IPS-15b (cell line): Measurements from ENCODE around the gene SBK3.
"Not testable (repeated sequence)": the region's sequence is repeated elsewhere in the genome, so short reads cannot be mapped to it uniquely, and the experiment has no call there.

ENCODE experiments used
- H3K27me3 ChIP-seq: one replicate; pipeline ENCODE4 v1.6.1; 2013; ENCODE audit warnings: low read length; ENCODE audit not compliant: control insufficient read depth, insufficient read depth
- H3K36me3 ChIP-seq: one replicate; pipeline ENCODE4 v1.6.1; 2013; ENCODE audit warnings: low read length; ENCODE audit not compliant: control insufficient read depth, insufficient read depth
- H3K4me1 ChIP-seq: one replicate; pipeline ENCODE4 v1.6.1; 2013; ENCODE audit warnings: mild to moderate bottlenecking, low read length; ENCODE audit not compliant: control insufficient read depth, insufficient read depth
- H3K4me3 ChIP-seq: one replicate; pipeline ENCODE4 v1.5.1; 2013; ENCODE audit warnings: low read depth, low read length
- H3K9ac ChIP-seq: one replicate; pipeline ENCODE4 v1.6.1; 2013; ENCODE audit warnings: low read depth, mild to moderate bottlenecking, low read length
- H3K9me3 ChIP-seq: one replicate; pipeline ENCODE4 v1.6.1; 2013; ENCODE audit warnings: mild to moderate bottlenecking, low read length; ENCODE audit not compliant: control insufficient read depth, insufficient read depth

SBK3 gene

DNA sequence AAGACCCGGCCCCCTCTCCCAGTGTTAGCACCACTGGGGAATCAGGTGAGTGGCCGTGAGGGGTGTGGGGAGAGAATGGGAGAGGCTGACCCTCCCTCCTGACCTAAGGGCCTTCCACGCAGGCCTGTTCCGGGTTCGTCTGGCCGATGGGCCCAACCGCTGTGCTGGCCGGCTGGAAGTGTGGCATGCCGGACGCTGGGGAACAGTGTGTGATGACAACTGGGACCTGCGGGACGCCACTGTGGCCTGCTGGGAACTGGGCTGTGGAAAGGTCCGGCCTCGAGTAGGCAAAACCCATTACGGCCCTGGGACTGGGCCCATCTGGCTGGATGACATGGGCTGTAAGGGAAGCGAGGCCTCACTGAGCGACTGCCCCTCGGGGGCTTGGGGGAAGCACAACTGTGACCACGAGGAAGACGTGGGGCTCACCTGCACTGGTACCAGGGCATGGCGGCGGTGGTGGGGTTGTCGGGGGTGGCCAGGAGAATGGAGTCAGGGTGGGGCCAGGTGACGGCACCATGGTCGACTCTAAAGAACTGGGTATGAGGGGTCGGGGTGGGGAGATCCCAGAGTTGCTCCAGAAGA, 44.9 kb downstream of the SBK3 start:
- no peaks in the 10 kb centered on the region for H3K36me3 ChIP-seq
- no peak overlapping the region for H3K9ac ChIP-seq
- peaks cover 4% of the 10 kb centered on the region for H3K9me3 ChIP-seq
- H3K4me3 ChIP-seq = no peak overlapping the region
- H3K4me1 ChIP-seq = peaks cover 2% of the 10 kb centered on the region
- peaks cover 19% of the 10 kb centered on the region for H3K27me3 ChIP-seq

GRCh38 chr19:55498246-55498840, 47.0 kb downstream of the SBK3 start:
- Histone ChIP-seq H3K9ac (no peak overlapping the region), H3K4me1 (peaks cover 2% of the 10 kb centered on the region), H3K36me3 (peaks cover 2% of the 10 kb centered on the region), H3K4me3 (no peak overlapping the region), H3K9me3 (peaks cover 4% of the 10 kb centered on the region), H3K27me3 (peaks cover 12% of the 10 kb centered on the region)

DNA sequence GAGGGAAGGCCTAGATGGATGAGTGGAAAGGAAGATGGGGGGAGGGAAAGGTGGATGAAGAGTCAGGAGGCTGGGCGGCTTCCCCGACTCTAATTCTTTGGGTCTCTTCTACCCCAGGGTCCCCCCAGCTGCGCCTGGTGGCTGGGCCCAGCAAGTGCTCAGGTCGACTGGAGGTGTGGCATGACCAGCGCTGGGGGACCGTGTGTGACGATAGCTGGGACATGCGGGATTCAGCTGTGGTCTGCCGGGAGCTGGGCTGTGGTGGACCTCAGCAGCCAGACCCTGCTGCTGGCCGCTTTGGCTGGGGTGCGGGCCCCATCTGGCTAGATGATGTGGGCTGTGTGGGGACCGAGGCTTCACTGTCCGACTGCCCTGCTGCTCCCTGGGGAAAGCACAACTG, 47.6 kb downstream of the SBK3 start:
- H3K9ac ChIP-seq = no peak overlapping the region
- no peak overlapping the region for H3K4me3 ChIP-seq
- peaks cover 8% of the 10 kb centered on the region for H3K27me3 ChIP-seq
- H3K4me1 ChIP-seq = peaks cover 2% of the 10 kb centered on the region
- no peaks in the 10 kb centered on the region for H3K9me3 ChIP-seq
- peaks cover 2% of the 10 kb centered on the region for H3K36me3 ChIP-seq

GRCh38 chr19:55496820-55497219, 48.5 kb downstream of the SBK3 start:
- H3K27me3 ChIP-seq = not testable (repeated sequence)

DNA sequence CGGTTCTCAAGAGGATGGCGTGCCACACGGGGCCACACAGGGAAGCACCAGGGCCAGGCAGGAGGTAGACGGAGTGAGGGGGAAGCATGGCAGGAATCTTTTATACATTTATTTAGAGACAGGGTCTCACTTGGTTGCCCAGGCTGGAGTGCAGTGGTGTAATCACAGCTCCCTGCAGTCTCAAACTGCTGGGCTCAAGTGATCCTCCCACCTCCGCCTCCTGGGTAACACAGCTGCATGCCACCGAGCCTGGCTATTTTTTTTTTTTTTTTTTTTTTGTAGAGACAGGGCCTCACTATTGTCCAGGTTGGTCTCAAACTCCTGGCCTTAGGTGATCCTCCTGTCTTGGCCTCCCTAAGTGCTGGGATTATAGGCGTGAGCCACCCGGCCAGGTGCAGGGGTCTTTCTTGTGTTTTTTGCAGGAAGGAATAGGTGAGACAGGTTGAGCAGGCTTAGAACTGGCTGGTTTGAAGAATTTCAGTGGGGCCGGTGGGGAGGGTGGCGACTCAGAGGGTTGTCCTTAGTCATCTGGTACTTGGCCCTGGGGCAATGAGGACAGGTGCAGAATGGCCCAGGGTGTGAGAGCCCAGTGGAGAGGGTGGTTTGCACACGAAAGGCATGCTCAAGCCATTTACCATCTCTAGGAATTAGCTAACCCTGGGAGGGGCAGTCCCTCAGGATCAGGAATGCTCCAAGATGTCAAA, 49.5 kb downstream of the SBK3 start:
- H3K9ac ChIP-seq = no peak overlapping the region
- peaks cover 2% of the 10 kb centered on the region for H3K36me3 ChIP-seq
- H3K4me3 ChIP-seq = no peak overlapping the region
- peaks cover 2% of the 10 kb centered on the region for H3K4me1 ChIP-seq
- no peaks in the 10 kb centered on the region for H3K9me3 ChIP-seq
- H3K27me3 ChIP-seq = no peaks in the 10 kb centered on the region

More at GRCh38 chr19:55496820-55497219, 48.5 kb downstream of the SBK3 start:
- not testable (repeated sequence) for H3K9me3 ChIP-seq, H3K4me1 ChIP-seq, H3K9ac ChIP-seq, H3K4me3 ChIP-seq, H3K36me3 ChIP-seq

DNA sequence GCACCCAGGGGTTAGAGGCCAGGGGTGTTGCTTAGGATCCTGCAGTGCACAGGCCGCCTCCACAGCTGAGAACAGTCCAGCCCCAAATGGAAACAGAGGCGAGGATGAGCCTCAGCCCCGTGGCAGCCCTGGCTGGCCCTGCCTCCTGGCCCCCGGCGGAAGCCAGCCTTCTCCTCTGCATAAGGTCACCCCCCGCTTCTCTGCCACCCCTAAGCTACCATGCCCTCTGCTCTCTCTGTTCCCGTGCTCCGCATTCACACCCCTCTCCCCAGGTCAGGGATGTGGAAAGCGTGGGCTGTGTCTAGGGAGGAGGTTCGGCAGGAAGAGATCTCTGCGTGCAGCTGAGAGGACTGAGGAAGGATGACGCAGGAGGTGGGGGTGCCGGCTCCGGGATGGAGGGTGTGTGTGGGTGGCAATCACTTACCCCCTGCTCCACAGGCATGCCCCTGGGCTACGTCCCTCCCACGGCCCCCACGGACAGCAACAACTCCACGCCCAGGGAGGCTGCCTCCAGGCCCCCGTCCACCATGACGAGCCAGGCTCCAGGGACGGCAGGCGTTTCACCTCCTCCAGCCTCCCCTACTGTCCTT, 51.1 kb downstream of the SBK3 start:
- peaks cover 2% of the 10 kb centered on the region for H3K36me3 ChIP-seq
- H3K4me1 ChIP-seq = peaks cover 5% of the 10 kb centered on the region
- H3K4me3 ChIP-seq = no peak overlapping the region
- no peaks in the 10 kb centered on the region for H3K9me3 ChIP-seq
- H3K27me3 ChIP-seq = no peaks in the 10 kb centered on the region
- no peak overlapping the region for H3K9ac ChIP-seq

- Histone ChIP-seq H3K4me1 (peaks cover 5% of the 10 kb centered on the region), H3K9me3 (no peaks in the 10 kb centered on the region), H3K4me3 (no peak overlapping the region), H3K36me3 (peaks cover 2% of the 10 kb centered on the region), H3K27me3 (no peaks in the 10 kb centered on the region), H3K9ac (no peak overlapping the region)
Measured at GRCh38 chr19:55493645-55494171, 51.6 kb downstream of the SBK3 start.

GRCh38 chr19:55493052-55493644, 52.2 kb downstream of the SBK3 start:
- Histone ChIP-seq H3K9me3 (no peaks in the 10 kb centered on the region), H3K27me3 (no peaks in the 10 kb centered on the region), H3K9ac (no peak overlapping the region), H3K4me3 (no peak overlapping the region), H3K36me3 (peaks cover 2% of the 10 kb centered on the region), H3K4me1 (peaks cover 7% of the 10 kb centered on the region)

DNA sequence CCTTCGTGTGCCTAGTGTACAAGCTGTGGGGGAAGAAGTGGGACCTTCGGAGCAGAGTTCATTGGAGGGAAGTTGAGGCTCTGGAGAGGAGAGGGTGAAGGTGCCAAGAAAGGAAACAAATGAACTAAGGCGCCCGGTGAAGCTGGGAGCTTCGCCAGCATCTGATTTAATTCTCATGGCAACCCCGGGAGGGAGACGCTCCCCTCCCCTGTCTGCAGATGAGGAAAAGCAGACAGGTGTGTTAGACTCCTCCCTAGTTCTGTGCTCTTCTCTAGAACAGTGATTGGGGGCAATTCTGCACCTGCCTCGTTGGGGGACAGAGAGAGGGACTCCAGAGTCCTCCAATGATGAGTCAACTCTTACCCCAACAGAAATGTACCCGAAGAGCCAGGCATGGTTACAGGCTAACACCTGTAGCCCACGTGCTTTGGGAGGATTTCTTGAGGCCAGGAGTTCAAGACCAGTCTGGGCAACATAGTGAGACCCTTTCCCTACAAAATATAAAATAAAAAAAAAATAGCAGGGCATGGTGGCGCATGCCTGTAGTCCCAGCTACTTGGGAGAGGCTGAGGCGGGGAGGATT, 52.9 kb downstream of the SBK3 start:
- H3K36me3 ChIP-seq = peaks cover 2% of the 10 kb centered on the region
- H3K4me1 ChIP-seq = peaks cover 11% of the 10 kb centered on the region
- no peaks in the 10 kb centered on the region for H3K27me3 ChIP-seq
- no peak overlapping the region for H3K9ac ChIP-seq
- no peaks in the 10 kb centered on the region for H3K9me3 ChIP-seq
- no peak overlapping the region for H3K4me3 ChIP-seq

GRCh38 chr19:55491546-55492360, 53.6 kb downstream of the SBK3 start:
- Histone ChIP-seq H3K36me3 (peaks cover 2% of the 10 kb centered on the region), H3K4me1 (peaks cover 16% of the 10 kb centered on the region), H3K27me3 (no peaks in the 10 kb centered on the region), H3K4me3 (no peak overlapping the region), H3K9ac (no peak overlapping the region), H3K9me3 (no peaks in the 10 kb centered on the region)
